ENCODE results near the gene LRP5.

- TF ChIP-seq, protein P1, sequence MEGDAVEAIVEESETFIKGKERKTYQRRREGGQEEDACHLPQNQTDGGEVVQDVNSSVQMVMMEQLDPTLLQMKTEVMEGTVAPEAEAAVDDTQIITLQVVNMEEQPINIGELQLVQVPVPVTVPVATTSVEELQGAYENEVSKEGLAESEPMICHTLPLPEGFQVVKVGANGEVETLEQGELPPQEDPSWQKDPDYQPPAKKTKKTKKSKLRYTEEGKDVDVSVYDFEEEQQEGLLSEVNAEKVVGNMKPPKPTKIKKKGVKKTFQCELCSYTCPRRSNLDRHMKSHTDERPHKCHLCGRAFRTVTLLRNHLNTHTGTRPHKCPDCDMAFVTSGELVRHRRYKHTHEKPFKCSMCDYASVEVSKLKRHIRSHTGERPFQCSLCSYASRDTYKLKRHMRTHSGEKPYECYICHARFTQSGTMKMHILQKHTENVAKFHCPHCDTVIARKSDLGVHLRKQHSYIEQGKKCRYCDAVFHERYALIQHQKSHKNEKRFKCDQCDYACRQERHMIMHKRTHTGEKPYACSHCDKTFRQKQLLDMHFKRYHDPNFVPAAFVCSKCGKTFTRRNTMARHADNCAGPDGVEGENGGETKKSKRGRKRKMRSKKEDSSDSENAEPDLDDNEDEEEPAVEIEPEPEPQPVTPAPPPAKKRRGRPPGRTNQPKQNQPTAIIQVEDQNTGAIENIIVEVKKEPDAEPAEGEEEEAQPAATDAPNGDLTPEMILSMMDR (conservative IDR thresholded peaks at IDR 0.05): no peak
- TF ChIP-seq EZH2 (IDR thresholded peaks at IDR 0.05; ENCODE audit: low read depth): no peak
Measured at GRCh38 chr11:68480193-68480592, 167.8 kb downstream of the LRP5 start.
